GM11168 (cell line): ENCODE results near the gene PGGT1B.

Experiments used
- in situ Hi-C: fragments of 300-500 bp; cut with MboI; formaldehyde crosslinking; loops from one replicate; pipeline ENCODE4 v1.12.0; 2022; ENCODE audit warnings: low sequenced_read_pairs; ENCODE audit not compliant: unreplicated experiment

PGGT1B gene

DNA sequence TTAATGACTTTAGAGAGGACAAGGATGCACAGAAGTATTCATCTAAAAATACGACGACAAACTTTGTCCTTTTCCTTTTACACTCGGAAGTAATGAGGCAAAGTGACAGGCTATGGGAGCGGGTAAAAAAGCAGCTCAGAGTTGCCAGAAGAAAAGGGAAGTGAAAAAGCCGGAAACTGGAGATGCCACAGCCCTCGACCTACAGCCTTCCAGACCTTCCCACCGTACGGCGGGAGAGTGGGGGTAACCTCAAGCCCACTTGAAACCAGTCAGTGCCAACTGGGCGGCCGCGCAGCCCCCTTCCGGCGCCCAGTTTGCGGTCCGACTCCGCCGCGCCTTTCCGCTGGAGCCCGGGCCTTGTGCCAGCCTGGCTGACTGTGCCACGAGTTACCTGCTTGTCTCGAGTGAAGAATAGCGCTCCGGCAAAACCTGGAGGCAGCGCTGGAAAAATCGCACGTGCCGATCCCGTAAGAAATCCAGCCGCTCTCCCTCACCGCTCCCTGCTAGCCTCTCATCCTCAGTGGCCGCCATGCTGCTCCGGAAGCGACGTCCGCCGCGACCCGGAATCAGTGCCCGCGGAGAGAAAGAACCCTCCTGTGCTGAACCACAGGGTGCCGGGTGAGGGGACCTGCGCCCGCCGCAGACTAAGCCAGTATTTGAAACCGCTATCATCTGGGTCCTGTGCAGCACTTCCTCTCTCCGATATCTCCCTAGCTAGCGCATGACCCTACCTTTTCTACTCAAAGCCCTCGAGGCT is at the start of gene PGGT1B:
Gene PGGT1B, minus strand, starts transcription at position 557 of the 757 bp plus-strand sequence. Its CDS starts 26 bp downstream, at position 531.
- in situ Hi-C loops: no loop called here

DNA sequence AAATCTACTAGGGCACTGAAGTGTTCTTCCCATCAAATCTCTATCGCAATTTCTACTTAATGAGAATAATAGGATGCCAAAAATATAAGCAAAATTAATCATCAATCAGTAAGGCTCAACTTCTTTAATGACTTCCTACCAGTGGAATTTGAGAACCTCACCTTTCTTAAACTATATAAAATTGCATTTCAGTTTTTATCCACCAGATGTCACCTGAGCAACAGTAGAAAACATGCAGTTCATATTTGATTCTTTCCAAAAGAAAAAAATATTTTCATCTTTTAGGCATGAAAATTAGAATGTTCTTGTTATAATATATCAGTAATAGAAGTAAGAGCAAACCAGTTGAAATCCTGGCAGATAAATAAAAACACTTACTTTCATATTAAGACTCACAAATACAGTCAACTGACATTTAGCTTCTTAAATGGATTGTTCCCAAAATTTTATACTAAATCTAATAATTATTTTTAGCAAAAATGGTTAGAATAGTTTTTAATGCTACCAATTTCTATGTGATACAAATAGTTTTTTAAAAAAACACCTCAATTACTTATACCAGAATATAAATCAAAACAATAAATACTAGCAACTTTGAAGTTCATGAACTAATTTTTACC is 47.2 kb upstream of the PGGT1B start:
- in situ Hi-C loops: loop anchor here (5.0 to 25.0 kb wide), 3 partner anchors 282 to 755 kb away; partner anchors contain the start of genes AP3S1 and ATG12

DNA sequence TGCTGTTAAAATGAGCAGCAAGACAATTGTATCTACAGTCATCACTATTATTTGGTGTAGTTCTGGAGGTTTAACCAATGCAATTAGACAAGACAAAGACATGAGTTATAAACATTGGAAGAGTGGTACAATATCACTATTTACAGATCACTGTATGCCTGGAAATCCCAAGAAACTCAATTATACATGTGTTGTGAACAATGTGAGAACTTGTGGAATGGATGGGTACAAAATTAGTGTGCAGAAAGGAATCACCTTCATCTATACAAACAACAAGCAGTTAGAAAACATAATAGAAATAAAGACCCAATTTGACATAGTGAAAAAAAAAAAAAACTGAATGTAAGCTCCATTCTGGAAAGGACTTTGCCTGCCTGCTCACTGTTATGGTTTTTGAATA is 46.1 kb upstream of the PGGT1B start:
- in situ Hi-C loops: loop anchor here (5.0 to 25.0 kb wide), 2 partner anchors 283 to 528 kb away; partner anchors contain the start of genes AP3S1 and ATG12

DNA sequence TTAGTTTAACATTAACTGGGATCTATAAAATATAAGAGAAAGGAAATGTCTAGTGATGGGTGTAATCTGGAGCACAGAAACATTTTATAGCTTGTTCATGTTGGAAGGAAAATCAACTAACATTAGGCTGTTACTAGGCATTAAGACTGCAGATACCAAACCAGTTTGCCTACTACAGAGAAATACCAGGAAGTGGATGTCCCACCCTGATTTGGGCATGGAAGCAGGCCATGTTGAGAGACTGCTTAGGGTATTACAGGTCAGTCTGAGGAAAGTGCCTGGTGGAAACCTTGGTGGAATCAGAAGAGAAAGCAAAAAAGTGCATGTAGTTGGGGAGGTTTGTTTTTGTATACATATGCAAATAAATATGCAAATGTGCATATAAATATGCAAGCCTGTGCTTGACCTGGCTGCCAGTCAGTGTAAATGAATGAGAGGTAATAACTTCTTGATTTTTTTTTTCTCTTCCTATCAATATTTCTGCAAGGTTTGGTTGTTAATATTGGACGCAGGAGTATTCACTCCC is 43.4 kb upstream of the PGGT1B start:
- in situ Hi-C loops: loop anchor here (5.0 to 25.0 kb wide), 2 partner anchors 286 to 531 kb away; partner anchors contain the start of genes AP3S1 and ATG12

DNA sequence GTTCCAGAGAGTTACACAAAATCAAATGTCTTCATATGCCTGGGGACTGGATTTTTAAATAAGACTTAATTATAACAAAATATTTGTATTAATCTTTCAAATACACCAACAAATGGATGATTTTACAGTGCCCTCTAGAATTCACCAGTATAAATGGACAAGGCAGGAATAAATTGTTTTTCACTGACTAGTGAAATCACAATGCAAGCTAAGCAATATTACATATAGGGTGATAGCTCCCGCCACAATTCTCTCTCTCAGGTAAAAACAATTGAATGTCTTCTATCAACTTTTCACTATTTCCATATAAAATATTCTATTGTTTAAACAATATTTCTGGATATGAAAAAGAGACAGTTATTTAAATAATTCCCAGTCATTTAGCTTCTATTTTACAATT is 41.8 kb upstream of the PGGT1B start:
- in situ Hi-C loops: loop anchor here (25.0 kb wide), 1 partner anchor 533 kb away; the partner anchor contains the start of genes AP3S1 and ATG12

DNA sequence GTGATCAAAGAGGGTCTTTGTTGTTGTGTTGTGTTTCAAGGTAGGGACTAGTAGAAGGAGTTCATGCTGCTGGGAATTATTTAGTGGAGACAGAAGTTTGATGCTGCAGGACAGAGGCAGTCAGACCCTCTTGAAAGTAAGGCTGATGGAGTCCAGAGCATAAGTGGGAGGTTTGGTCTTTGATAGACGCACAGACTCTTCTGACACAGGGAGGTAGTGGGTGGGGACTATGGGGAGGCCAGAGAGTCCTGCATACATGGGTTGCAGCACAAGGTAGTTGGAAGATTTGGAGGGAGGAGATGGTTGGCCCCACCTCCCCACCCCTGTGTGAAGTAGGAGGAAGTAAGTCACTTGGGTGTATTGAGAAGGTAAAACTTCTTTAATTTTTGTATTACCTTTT is 36.1 kb upstream of the PGGT1B start:
- in situ Hi-C loops: no loop called here

DNA sequence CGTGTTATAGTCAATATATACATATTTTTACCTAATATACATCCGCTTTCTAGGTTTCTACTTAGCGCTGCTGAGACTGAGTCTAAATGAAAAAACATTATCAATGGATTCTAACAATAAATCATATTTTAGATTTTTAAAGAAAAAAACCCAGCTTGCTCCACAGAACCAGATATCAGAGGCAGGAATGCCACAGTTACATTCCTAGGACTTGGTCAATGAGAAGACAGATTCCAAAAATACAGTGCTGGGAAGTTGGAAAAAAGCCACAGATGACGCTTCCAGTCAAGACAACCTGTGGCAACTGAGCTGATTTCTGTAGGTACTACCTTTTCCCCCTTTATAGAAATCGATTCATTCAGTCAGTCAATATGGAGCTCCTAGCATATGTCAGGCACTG is 34.4 kb upstream of the PGGT1B start:
- in situ Hi-C loops: no loop called here

DNA sequence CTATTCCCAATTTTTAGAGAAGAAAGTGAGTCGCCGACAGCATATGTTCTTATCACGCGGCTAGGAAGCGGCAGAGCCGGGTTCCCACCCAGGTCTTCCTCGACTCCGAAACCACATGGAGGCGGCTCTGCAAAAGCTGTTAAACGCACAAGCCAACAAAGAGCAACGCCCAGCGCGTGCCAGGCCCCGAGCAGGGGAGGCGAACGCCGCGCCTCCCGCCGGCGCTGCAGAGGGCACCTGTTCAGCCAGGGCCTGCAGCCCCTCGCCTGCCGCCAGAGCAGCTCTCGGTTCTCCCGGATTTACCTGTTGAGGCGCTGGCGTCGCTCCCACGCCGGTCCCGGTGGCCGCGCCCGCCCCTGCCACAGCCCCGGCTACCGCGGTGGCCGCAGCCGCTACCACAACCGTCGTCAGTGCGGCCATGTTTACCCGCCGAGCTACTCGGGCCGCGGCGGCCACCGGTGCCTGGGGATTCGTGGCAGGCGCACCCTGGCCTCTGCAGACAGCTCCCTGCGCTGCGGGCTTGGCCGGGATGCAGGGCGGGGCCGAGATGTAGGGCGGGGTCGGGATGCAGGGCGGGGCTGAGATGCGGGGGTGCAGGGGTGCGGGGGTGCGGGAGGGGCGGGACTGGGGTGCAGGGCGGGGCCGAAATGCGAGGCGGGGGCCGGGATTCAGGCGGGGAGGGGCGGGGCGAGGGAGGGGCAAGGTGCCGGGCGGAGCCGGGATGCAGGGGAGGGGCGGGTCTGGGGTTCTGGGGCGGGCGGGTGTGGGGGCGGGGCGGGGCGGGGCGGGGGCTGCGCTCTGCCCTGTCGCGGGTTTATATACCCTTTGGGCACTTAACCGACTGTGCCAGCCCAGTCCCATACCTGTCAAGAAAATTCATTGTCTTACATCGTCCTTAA is 33.7 kb upstream of the PGGT1B start, which contains the start of gene CCDC112:
Gene CCDC112, minus strand, starts transcription at position 531 of the 899 bp plus-strand sequence. Its CDS starts 111 bp downstream, at position 420.
- in situ Hi-C loops: no loop called here

DNA sequence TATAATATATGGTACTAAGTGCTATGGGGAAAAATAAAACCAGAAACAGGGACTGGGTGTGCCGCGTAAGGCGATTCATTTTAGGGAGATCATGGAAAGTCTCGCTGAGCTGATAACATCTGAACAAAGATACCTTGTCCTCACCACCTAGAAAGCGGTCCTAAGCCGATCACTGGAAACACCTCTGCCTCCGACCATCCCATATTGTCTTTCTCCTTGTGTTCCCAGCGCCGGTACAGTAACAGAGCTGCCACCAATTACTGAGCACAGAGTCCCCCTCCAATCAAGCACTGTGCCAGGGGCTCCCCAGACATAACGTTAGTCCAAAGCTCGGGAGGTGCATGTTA is 33.1 kb upstream of the PGGT1B start:
- in situ Hi-C loops: no loop called here

DNA sequence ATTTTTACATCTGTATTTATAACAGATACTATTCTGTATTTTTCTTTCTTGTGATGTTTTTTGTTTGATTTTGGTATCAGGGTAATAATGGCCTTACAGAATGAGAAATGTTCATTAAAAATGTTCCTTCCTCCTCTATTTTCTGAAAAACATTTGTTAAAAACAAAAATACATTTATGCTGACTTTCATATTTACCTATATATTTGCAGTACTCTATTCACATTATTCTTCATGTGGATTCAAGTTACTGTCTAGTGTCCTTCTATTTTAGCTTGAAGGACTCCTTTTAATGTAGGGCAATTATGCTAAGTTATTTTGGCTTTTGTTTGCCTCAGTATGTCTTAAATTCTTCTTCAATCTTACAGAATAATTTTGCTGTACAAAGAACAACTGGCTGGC is 28.7 kb upstream of the PGGT1B start:
- in situ Hi-C loops: no loop called here

DNA sequence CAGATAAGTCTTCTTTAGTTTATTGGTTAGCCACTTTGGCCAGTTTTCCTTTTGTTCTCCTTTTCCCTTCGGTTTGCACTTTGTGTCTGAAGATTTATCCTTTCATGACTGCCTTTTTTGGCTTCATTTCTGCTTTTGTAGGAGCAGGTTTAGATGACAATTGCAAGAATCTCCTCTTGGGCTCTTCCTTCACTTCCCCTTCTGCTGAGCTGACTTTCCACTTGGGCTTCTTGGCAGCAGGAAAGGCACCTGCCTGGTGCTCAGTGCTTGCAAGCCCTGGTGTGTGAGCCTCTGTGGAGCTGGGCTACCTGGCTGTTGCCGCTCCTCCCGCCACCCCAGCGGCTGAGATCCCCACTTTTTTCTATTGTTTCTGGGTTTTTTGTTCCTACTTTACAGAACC is 26.4 kb upstream of the PGGT1B start:
- in situ Hi-C loops: no loop called here

DNA sequence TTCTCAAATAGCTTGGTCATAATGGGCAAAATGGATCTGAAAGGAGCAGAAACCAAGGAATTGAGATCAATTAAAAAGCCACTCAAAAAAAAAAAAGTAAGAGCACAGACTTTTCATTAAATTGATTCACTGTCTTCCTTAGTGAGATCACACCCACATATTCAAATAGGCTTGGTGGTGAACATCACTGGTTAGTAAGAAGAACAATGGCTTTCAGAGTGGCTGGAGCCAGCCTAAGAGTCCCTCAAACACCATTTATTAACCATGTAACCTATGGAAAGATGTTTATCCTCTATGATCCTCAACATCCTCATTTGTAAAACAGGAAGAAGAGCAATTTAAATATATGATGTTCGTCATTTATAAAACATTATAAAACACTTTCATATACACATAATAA is 21.3 kb upstream of the PGGT1B start:
- in situ Hi-C loops: no loop called here

DNA sequence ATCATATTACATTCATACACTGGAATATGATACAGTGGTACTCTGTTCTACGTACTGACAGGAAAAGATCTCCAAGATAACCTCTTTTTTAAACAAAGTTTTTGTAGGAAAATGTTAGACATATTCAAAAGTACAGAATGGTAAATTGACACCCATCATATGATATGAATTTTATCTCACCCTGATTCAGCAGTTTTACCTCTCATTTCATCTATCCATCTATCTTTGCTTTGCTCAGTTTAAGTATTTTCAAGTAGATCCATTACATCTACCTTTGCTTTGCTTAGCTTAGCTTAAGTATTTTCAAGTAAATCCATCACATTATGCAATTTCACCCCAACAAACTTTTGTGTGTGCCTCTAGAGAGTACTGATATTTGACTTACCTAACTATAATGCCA is 19.5 kb upstream of the PGGT1B start:
- in situ Hi-C loops: no loop called here

DNA sequence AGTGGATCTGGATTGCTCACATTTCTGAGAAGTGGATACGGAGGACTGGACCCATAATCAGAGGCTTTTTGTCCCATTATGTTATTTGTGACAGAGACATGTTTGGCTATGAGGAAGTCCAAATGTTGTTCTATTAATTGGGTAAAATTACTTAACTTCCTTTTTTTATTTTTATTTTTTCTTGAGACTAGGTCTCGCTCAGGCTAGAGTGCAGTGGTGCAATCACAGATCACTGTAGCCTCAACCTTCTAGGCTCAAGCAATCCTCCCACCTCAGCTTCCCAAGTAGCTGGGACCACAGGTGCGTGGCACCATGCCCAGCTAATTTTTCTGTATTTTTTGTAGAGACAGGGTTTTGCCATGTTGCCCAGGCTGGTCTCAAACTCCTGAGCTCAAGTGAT is 11.9 kb upstream of the PGGT1B start:
- in situ Hi-C loops: no loop called here

DNA sequence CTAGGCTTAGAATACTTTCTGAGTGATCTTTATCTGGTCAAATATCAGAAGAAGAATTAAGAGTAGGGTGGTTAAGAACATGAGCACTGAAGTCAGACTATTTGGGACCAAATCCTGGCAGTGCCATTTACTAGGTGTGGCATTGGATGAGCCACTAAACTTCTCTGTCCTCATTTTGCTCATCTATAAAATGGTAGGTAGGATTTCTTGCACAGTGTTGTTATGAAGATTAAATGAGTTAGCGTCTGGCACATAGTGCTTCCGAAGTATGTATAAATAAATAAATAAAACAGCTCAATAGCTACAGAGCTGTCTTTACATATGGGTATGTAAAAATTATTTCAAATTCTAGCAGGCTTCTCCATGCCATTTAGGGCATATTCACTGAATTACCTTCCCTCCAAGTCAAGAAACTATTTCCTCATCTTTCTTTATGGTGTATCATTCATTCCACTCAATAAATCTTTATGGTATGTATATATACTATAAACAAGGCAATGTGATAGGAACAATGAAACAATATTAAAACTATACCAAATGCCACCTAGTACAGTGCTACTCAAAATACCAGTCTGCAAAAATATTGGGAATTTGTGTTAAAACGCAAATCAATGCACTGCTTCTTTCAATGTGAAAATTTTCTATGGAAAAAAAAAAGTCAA is 9.8 kb upstream of the PGGT1B start:
- in situ Hi-C loops: no loop called here

DNA sequence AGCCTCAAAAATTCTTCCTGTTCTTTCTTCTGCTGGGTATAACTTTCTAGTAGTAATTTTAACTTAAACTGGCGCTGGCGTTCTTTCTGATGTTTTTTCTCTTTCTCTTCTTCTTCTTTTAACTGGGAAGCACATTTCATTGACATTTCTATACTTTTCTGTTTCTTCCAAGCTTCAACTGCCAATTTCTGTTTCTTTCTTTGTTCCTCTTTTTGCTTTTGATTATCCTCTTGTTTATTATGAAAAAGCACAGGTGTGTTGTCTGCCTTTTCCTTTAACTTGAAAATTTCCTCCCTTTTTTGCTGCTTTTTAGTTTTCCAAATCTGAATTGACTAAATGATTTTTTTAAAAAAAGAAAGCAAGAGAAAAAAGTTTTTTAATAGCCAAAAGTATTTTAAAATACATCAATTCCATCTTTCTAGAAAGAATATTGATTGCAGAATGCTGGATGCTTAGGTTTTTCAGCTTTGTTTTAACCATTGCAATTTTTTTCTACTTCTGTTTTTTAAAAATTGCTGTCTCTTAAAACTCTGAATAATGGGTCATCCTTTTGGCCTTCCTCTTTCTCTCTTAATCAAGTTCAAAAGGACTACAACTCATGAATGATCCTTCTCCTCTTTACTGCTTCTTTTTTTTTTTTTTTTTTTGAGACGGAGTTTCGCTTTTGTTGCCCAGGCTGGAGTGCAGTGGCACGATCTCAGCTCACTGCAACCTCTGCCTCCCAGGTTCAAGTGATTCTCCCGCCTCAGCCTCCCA is 8.8 kb upstream of the PGGT1B start:
- in situ Hi-C loops: no loop called here

DNA sequence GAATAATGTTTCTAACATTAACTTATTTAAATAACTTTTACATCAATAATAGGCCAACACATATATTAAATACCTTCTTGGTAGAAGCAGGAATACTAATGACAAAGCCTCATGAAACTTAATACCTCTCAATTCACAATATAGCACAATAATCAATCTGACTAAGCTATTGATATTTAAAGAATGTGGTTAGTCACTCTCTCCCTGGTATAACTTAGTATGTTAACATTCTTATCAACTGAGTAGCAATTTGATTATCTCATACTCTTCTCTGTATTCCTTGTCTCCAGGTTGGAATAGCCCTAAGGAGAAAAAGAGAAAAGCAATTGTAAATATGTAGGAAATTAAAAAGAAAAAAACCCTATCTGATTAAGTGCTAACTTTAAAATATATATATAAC is 4.9 kb upstream of the PGGT1B start:
- in situ Hi-C loops: no loop called here

DNA sequence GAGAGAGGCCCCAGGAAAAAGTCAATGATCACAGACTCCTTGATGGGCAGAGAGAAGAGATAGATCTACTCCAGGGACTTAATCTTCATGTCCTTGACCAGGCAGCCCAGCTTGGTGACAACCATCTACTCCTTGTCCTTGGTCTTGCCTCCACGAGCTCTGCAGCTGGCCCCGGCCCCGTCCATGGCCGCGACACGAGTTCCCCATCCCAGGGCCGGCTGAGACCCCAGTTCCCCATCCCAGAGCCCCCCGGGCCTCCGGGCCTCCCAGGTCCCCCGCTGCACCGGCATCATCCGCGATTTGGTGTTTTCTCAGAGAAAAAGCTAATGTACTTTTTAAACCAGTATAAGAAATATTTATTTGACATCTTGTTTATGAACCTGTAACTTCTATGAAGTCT is 2.5 kb upstream of the PGGT1B start:
- in situ Hi-C loops: no loop called here

DNA sequence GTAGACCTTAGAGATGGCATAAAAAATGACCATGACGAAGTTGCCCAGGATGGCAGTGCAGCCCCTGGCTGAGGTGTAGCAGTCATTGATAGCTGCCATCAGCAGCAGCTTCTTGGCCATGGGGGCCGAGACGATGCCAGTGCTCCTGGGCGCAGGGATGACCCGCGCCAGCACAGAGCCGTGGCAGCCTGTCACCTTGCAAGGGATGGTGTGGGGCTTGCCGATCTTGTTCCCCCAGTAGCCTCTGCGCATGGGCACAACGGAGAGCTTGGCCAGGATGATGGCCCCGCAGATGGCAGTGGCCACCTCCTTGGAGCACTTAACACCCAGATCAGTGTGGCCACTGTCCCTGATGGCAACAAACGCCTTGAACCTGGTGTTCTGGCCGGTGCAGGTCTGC is 2.1 kb upstream of the PGGT1B start:
- in situ Hi-C loops: no loop called here
